ENCODE data around the gene GPR132.

The GPR132 gene

DNA sequence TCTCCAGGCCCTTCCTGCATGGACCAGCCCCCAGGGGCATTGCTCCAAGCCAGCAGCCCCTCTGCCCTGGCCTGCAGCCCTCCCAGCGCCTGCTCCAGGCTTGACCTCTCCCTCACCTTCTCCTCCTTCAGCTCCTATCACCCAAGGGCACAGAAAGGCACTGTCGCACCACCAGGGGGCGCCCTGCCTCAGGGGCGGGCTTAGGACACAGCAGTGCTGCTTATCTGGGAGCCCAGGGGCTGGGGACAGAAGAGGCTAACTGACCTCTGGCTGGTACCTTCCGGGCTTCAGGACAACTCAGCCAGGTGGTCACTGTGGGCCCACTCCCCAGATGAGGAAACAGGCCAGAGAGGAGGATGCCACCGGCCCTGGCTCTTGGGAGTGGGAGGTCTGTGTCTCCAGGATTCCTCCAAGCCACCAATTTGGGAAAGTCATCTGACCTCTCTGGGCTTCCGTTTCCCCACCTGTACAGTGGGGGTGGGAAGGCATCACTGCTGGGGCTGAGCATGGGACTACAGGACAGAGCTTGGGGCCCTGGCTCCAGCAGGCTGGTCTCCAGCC, 25.3 kb upstream of the GPR132 start:
- peak; percentile 76 for DNase-seq (ENCODE audit: low read depth)
- H3K4me3 ChIP-seq (replicated peaks; ENCODE audit: low read depth, low read length), result no peak overlapping the region
- TF ChIP-seq, protein P1, sequence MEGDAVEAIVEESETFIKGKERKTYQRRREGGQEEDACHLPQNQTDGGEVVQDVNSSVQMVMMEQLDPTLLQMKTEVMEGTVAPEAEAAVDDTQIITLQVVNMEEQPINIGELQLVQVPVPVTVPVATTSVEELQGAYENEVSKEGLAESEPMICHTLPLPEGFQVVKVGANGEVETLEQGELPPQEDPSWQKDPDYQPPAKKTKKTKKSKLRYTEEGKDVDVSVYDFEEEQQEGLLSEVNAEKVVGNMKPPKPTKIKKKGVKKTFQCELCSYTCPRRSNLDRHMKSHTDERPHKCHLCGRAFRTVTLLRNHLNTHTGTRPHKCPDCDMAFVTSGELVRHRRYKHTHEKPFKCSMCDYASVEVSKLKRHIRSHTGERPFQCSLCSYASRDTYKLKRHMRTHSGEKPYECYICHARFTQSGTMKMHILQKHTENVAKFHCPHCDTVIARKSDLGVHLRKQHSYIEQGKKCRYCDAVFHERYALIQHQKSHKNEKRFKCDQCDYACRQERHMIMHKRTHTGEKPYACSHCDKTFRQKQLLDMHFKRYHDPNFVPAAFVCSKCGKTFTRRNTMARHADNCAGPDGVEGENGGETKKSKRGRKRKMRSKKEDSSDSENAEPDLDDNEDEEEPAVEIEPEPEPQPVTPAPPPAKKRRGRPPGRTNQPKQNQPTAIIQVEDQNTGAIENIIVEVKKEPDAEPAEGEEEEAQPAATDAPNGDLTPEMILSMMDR (IDR thresholded peaks at IDR 0.05; ENCODE audit: low read length, missing control alignments), result peak; percentile 96

DNA sequence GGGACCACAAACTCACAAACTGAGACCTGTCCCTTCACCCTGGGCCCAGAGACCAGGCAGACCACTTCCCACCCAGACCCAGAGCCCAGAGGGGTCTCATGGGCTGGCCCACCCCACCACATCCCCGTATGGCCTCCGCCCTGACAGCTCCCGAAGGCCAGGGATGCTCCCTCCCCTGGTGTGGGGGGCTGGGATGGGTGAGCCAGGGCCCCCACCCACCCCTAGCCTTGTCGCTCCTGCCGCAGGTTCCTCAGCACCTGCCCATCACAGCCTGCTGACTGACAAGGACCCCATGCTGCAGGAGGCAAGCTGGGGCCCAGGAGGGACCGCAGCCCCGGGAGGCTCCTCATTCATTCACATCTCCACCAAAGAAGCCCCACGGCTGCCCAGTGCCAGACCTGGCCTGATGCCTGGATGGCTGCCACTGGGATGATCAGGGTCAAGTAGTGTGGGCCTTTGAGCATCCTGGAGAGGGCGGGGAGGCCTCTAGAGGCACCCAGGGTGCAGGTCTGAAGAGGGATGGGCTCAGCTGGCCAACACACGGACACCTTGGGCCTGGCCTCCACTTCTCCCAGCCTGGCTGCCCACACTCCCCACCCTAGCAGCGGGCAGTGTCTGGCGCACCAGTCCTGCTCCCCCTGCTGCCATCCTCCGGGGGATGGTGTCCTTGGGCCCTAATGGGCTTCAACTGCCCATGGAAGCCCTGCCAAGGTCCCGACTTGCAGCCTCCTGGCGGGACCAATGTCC, 24.7 kb upstream of the GPR132 start:
- DNase-seq (ENCODE audit: low read depth), result no peak
- TF ChIP-seq, protein P1 (IDR thresholded peaks at IDR 0.05; ENCODE audit: low read length, missing control alignments), result no peak
- H3K4me3 ChIP-seq (replicated peaks; ENCODE audit: low read depth, low read length), result no peak overlapping the region

DNA sequence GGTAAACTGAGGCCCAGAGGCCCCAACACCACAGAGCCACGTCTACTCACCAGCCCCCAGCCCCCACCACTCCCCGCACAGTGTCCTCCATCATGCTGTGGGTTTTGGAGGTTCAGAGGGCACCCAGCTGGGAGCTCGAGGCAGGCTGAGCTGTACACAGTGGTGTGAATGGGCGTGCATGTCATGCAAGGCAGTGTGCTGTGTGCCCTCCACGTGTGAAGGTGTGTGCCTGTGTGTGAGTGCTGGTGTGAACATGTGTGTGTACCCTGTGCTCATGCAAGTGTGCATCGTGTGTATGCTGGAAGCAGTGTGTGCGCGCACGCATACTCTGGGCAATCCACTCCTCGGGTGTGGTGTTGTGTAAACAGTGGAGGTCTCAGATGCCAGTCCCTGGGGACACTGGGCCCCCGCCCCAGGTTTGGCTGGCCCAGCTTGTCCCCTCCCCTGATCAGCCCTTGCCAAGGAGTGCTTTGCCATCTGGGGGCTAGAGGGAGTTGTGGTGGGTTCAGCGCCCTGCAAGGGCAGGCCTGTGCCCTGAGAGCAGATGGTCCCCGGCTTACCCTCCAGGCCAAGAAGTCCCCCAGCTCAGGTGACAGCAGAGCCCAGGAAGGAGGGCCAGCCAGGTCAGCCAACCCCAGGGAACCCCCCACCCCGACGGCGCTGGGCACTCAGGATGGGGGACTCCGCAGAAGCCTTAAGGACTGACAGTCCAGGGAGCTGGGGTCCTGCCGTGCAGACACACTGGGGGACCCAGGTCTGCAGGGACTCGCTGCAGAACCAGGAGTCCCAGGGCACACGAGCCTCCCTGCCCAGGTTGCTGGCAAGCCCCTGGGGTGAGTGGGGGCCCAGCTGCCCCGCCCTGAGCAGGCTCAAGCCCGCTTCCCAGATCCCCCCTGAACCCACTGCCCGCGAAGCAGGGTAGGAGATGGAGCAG, 23.8 kb upstream of the GPR132 start:
- DNase-seq (ENCODE audit: low read depth), result no peak
- H3K4me3 ChIP-seq (replicated peaks; ENCODE audit: low read depth, low read length), result no peak overlapping the region
- TF ChIP-seq, protein P1 (IDR thresholded peaks at IDR 0.05; ENCODE audit: low read length, missing control alignments), result no peak

DNA sequence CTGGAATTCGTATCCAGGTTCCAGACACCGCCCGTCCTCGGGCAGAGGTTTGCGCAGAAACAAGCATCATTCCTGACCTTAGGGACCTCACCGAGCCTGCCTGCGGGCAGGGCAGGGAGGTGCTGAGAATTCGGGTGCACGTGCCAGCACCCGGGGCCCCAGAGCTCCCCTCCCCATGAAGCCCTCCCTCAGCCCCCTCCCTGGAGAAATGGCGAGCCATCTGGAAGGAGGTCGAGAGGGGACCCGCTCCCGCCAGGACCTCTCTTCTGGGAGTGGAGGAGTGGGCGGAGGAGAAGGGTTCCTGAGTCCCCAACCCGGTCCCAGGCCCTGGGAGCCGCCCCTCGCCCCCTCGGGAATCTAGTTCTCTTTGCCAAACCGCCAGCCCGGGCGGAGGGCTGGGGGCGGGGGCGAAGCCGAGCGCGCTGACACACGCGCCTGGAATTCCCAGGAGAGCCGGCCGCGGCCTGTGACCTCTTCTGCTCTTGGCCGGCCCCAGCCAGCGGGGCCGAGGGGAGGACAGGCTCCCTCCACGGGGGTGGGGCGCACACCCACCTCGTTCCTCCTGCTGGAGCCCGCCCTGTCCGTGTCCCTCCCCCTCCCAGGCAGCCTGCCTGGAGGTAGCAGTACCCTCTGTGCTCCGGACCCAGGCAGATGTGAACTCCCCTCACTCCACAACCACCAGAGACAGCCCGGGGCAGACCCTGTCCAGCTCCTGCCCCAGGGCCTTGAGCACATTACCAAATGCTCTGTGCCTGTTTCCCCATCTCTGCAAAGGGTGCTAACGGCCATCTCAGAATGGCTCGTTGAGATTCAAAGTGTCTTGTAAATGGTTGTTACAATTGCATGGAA, 23.0 kb upstream of the GPR132 start:
- H3K4me3 ChIP-seq (replicated peaks; ENCODE audit: low read depth, low read length), result no peak overlapping the region
- peak; percentile 61 for DNase-seq (ENCODE audit: low read depth)
- TF ChIP-seq, protein P1 (IDR thresholded peaks at IDR 0.05; ENCODE audit: low read length, missing control alignments), result no peak

DNA sequence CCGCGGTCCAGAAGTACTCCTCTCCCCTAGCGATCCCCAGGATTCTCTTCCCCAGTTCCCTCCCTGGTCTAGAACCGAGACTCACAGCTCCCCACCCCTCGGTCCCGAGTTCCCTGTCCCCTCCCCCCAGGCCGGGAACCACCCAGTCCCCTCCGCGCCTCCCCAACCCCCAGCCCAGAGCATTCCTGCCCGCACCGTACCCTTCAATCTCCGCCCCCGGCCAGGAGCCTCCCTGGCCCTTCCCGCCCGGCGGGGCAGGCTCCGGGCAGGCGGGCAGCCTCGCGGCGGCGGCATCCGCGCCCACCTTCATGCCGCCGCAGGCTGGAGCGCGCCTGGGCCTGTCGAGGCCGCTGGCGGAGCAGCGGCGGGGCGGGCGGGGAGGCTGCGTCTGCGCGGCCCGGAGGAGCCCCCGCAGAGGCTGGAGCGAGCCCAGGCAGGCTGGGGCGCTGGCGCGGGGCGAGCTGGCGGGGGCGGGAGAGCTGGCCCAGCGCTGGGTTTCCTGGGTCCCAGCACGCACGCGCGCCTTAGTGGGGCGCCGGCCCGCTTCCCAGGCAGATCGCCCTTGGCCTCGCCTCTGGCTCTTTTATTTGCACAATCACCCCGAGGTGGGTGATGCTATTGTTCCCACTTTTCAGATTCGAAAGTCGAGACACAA, 22.2 kb upstream of the GPR132 start:
- peak; percentile 42 for DNase-seq (ENCODE audit: low read depth)
- TF ChIP-seq, protein P1 (IDR thresholded peaks at IDR 0.05; ENCODE audit: low read length, missing control alignments), result no peak
- H3K4me3 ChIP-seq (replicated peaks; ENCODE audit: low read depth, low read length), result peak overlapping the region; percentile 52

DNA sequence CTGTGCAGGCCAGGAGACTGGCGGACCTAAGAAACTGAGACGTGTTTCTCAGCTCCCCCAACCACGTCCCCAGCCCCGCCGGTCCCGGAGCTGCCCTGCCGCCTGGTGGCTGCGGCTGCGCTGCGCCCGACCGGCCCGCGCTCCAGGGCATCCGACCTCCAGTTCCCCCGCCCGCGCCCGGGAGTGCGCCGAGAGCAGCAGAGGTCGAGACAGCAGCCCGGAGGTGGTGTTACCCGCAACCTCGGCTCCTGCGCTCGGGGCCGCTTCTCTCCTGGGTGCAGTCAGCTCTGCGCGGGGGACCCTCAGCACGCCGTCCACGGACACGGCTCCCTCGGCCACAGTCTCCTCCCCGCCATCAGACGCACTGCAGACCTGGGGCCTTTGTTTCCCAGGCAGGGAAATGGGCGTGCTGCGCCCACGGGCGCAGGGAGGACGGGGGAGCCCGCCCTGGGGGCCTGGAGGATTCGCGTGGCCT, 21.6 kb upstream of the GPR132 start:
- TF ChIP-seq, protein P1 (IDR thresholded peaks at IDR 0.05; ENCODE audit: low read length, missing control alignments), result peak; percentile 34
- peak overlapping the region; percentile 52 for H3K4me3 ChIP-seq (replicated peaks; ENCODE audit: low read depth, low read length)
- DNase-seq (ENCODE audit: low read depth), result peak; percentile 65
